Ovary (tissue), 3 donors: ENCODE data around the gene ENO3.

Source experiments
- CTCF ChIP-seq, 3 donors: fragments of 450-650 bp in 2 of 3; fragments of 200-600 bp in 1 of 3; IDR thresholded peaks; one replicate each; pipeline versions ENCODE4 v1.5.1 to v1.8.0; 2016 to 2022; ENCODE audit warnings: antibody characterized with exemption in 3 of 3, mild to moderate bottlenecking in 1 of 3
- POLR2A ChIP-seq: fragments of 450-650 bp; IDR thresholded peaks from one replicate; pipeline ENCODE4 v1.6.1; 2017; ENCODE audit warnings: antibody characterized with exemption, mild to moderate bottlenecking, moderate library complexity
- donor health status: DM: no; HTN: no; CAD: no.

GRCh38 chr17:4932756-4933155, 18.2 kb upstream of the ENO3 start:
- TF ChIP-seq POLR2A (no peak), CTCF (IDR thresholded peaks at IDR 0.05) (no peak)
